ENCODE measurements around the gene FSD2.

GRCh38 chr15:82852941-82853561 lies 47.2 kb upstream of the FSD2 start:
- TF ChIP-seq HBP1 (CRISPR knock-in tag; IDR thresholded peaks at IDR 0.05) (no peak), MAFF (IDR thresholded peaks at IDR 0.05; ENCODE audit: low read length) (0 out of 2 replicates have a peak, but pooled peaks have one; percentile 17), SREBF2 (CRISPR knock-in tag; IDR thresholded peaks at IDR 0.05) (no peak), CREB1 (IDR thresholded peaks at IDR 0.05) (no peak), CREB1 (CRISPR knock-in tag; IDR thresholded peaks at IDR 0.05) (no peak), ZBTB26 (CRISPR knock-in tag; IDR thresholded peaks at IDR 0.05) (no peak), ZNF274 (IDR thresholded peaks at IDR 0.05; ENCODE audit: borderline replicate concordance, low read depth, low read length) (no peak), SFPQ (IDR thresholded peaks at IDR 0.05; ENCODE audit: low read depth, low read length) (no peak), SETDB1 (IDR thresholded peaks at IDR 0.05; ENCODE audit: low read length) (no peak), FOS (IDR thresholded peaks at IDR 0.05; ENCODE audit: extremely low read depth, insufficient read length) (no peak), ZNF609 (CRISPR knock-in tag; IDR thresholded peaks at IDR 0.05; ENCODE audit: borderline replicate concordance) (no peak), EZH2 (IDR thresholded peaks at IDR 0.05; ENCODE audit: borderline replicate concordance, low read depth, low read length) (no peak), ZNF347 (CRISPR knock-in tag; IDR thresholded peaks at IDR 0.05; ENCODE audit: low read depth) (no peak)
